ENCODE results near the gene ADRA2C.

DNA sequence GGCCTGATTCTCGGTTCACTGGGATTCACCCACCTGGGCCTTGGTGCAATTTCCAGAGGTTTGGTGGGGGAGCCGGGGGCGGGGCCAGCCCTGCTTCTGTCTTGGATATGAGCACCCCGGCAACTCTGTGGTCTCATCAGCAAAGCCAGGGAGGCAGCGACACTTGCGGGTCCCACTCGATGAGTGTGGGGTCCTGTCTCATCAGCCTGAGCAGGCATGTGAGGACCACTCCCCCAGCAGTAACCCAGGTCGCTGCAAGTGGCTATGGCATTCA is 19.0 kb downstream of the ADRA2C start:
- TF ChIP-seq, protein P1, sequence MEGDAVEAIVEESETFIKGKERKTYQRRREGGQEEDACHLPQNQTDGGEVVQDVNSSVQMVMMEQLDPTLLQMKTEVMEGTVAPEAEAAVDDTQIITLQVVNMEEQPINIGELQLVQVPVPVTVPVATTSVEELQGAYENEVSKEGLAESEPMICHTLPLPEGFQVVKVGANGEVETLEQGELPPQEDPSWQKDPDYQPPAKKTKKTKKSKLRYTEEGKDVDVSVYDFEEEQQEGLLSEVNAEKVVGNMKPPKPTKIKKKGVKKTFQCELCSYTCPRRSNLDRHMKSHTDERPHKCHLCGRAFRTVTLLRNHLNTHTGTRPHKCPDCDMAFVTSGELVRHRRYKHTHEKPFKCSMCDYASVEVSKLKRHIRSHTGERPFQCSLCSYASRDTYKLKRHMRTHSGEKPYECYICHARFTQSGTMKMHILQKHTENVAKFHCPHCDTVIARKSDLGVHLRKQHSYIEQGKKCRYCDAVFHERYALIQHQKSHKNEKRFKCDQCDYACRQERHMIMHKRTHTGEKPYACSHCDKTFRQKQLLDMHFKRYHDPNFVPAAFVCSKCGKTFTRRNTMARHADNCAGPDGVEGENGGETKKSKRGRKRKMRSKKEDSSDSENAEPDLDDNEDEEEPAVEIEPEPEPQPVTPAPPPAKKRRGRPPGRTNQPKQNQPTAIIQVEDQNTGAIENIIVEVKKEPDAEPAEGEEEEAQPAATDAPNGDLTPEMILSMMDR (IDR thresholded peaks at IDR 0.05) = no peak
- TF ChIP-seq POLR2AphosphoS5 (IDR thresholded peaks at IDR 0.05; ENCODE audit: low read depth, low read length) (no peak), TCF7L2 (IDR thresholded peaks at IDR 0.05; ENCODE audit: low read depth, low read length) (no peak)
- TF ChIP-seq, protein P2, sequence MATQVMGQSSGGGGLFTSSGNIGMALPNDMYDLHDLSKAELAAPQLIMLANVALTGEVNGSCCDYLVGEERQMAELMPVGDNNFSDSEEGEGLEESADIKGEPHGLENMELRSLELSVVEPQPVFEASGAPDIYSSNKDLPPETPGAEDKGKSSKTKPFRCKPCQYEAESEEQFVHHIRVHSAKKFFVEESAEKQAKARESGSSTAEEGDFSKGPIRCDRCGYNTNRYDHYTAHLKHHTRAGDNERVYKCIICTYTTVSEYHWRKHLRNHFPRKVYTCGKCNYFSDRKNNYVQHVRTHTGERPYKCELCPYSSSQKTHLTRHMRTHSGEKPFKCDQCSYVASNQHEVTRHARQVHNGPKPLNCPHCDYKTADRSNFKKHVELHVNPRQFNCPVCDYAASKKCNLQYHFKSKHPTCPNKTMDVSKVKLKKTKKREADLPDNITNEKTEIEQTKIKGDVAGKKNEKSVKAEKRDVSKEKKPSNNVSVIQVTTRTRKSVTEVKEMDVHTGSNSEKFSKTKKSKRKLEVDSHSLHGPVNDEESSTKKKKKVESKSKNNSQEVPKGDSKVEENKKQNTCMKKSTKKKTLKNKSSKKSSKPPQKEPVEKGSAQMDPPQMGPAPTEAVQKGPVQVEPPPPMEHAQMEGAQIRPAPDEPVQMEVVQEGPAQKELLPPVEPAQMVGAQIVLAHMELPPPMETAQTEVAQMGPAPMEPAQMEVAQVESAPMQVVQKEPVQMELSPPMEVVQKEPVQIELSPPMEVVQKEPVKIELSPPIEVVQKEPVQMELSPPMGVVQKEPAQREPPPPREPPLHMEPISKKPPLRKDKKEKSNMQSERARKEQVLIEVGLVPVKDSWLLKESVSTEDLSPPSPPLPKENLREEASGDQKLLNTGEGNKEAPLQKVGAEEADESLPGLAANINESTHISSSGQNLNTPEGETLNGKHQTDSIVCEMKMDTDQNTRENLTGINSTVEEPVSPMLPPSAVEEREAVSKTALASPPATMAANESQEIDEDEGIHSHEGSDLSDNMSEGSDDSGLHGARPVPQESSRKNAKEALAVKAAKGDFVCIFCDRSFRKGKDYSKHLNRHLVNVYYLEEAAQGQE (IDR thresholded peaks at IDR 0.05; ENCODE audit: insufficient read depth in 1 of 2, low read depth in 2 of 2, low read length in 1 of 2) = no peak

Data from Panc1 (cell line).